GM18951 (cell line): ENCODE data around the gene HOXA1.

ENCODE experiments used
- POLR2A ChIP-seq: IDR thresholded peaks from 4 replicates; pipeline ENCODE4 v1.6.1; 2011; ENCODE audit warnings: mild to moderate bottlenecking; ENCODE audit not compliant: insufficient read length, insufficient read depth; ENCODE audit errors: extremely low read depth
- in situ Hi-C: fragments of 300-500 bp; cut with MboI; formaldehyde crosslinking; loops from one replicate; pipeline ENCODE4 v1.12.0; 2022; ENCODE audit warnings: low sequenced_read_pairs, mixed read lengths, inconsistent platforms; ENCODE audit not compliant: unreplicated experiment

Gene HOXA1

DNA sequence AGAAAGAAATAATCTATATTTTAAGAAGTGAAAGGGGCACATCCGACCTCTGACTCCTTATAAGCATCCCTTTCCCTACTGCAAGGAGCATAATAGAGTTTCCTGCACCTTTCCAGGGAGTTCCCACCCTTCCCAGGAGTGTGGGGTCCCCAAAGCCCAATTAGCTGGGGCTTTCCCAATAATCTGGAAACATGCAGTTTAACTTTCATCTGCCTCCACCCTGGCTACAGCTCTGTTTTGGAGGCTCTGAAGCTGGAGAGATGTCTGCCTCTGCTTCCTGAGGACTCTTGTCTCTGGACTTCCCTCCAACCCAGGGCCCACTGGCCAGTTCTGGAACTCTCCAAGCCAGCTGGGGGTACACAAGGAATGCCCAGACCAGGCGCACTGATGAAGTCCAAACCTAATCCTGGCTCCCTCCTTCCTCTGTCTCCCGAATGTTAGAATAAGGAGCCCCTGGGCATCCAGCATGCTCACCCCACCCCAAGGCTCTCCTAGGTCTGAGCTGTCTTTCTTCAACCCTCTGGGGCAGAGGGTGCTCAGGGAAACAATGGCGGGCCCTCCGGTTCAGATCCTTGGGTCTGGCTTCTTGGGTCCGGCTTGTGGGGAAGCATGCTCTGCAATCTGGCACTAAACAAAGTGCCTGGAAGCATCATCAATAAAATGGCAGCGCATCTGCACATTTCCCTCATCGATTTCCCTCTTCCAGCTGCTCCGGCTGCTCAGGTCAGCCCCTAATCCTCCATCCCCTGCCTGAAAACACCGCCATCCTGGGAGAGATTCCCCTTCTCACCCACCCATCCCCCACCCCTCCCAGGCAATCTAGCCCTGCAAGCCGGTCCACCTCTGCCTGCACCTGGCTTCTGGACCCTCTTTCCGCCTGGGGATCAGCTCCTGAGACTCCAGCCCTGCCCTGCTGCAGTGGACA lies 21.4 kb upstream of the HOXA1 start:
- in situ Hi-C loops = no loop called here
- TF ChIP-seq POLR2A = no peak

DNA sequence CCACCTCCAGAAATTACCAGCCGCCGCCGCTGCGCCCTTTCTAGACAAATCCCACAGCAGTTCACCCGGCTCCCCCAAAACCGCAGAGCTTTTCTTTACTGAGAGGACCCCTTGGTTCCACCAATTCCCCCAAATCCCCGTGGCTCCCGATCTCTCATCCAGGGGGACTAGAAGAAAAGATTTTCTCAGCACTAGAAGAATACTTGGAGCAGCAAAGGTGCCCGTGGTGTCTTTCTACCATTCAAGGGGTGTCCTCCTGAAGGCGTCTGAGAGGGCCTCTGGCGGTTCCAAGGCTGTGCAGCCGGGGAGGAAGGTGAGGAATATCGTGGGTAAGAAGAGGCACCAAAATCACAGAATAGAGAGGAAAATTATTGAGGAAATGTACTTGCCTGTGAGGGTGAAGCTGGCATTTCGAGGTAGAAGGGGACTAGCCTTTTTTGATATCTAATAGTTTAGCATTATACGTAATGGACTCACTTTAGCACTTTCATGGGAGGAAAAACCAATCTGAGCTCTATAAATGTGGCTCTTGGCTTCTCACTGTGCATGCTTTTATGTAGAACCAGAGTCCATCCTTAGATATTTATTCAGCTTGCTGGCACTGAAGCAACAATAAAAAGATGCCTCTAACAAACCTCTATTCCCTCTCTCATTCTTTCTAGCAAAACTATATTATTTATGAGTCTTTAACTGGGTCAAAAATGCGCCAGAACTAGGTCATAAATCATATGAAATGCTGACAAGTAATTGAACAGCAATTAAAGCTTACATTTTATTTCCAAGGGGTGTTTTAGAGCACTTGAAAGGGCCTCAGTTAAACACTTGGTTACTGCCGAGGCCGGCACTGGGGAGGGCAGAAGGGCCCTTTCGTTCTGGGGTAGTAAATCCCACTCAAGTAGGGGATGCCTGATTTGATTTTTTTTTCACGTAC lies 20.5 kb upstream of the HOXA1 start:
- TF ChIP-seq POLR2A = no peak
- in situ Hi-C loops = no loop called here

GRCh38 chr7:27115221-27116026 lies 19.6 kb upstream of the HOXA1 start:
- TF ChIP-seq POLR2A = no peak
- in situ Hi-C loops = no loop called here

DNA sequence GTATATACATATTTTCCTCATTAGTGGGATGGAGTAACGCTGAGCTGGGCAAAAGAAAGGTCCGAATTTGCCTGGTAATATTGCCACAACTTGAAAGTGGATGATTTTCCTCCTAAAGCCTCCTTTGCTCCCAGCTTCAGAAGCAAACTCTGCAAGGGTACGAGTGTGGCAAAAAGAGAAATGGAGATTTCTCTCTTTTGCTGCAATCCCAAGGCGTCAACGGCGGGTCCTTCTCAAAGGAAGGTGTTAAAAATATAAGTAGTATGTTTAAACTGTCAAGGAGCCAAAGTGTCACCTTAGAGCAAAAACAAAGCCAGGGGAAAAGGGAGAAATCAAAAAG lies 19.1 kb upstream of the HOXA1 start:
- in situ Hi-C loops = no loop called here
- no peak for TF ChIP-seq POLR2A

- no peak for TF ChIP-seq POLR2A
- in situ Hi-C loops = no loop called here
These were observed 18.4 kb upstream of the HOXA1 start for GRCh38 chr7:27113991-27114769.

- no peak for TF ChIP-seq POLR2A
- in situ Hi-C loops = no loop called here
These were observed 17.5 kb upstream of the HOXA1 start for GRCh38 chr7:27112955-27113949.

- TF ChIP-seq POLR2A = no peak
- in situ Hi-C loops = no loop called here
These were observed 16.6 kb upstream of the HOXA1 start for GRCh38 chr7:27112361-27112760.

DNA sequence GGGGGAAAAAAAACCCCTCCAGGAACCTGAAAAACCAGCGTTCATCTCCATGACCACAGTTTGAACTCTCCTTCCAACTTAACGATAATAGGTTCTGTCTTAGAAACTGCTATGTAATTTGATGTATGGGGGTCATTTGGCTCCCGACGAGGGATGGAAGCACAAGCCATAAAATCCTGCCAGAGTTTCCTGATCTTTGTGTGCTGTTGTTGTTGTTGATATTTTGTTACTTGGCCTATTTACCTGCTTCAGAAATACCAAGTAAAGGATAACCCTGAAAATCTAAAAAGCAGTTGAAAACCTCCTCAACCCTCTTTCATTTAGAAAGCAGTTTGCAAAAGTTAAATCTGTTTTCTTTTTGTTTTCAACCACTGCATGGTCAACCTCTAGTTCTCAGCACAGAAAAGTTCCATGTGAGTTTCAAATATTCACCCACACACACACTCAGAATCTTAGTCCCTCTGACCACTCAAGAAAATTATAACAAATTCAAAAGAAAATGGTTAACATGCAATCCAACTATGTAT lies 16.0 kb upstream of the HOXA1 start:
- in situ Hi-C loops = no loop called here
- no peak for TF ChIP-seq POLR2A

- TF ChIP-seq POLR2A = no peak
- in situ Hi-C loops = no loop called here
These were observed 15.4 kb upstream of the HOXA1 start for GRCh38 chr7:27111042-27111750.

DNA sequence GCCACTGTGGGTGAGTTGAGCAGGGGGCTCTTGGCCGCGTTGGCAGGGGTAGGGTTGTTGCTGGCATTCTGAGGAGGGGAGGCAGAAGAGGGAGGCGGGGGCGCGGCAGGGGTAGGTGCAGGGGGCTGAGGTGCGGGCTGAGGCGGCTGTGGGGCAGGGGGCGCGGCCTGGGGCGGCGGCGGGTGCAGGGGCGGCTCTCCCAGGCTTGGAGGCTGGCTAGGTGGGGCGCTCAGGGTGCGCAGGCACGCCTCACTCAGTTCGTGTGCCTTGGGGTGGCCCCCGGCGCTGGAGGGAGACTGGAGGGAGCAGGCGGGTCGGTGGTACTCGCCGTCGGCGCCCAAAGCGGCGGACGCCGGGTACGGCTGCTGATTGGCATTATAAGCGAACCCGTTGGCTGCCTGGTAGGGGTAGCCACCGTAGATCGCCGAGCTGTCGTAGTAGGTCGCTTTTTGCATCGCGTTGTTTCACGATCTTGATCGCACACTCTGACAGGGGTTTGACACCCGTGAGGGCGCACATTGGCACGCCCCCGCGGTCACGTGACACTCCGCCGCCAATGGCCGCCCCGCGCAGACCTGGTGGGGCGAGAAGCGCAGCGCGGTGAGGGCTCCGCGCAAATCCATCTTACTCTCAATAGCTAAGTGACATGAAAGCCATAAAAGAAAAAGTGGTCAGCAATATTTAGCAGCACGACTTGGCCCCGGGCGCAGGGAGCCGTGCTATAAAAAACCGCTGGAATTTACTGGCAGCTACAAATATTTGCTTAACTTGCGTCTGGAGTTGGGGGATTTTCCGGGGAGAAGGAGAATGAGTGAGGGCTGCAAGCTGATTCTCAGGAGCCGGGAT lies 14.6 kb upstream of the HOXA1 start:
- TF ChIP-seq POLR2A = no peak
- in situ Hi-C loops = no loop called here
